Measurements from ENCODE around the gene ZBBX. TPM values are rescaled to one million over a fixed set of nuclear protein-coding genes. Genes with fewer than 3 reads are reported as not detected.
"Not testable (repeated sequence)": the region's sequence is repeated elsewhere in the genome, so short reads cannot be mapped to it uniquely, and the experiment has no call there.

Gene ZBBX, protein sequence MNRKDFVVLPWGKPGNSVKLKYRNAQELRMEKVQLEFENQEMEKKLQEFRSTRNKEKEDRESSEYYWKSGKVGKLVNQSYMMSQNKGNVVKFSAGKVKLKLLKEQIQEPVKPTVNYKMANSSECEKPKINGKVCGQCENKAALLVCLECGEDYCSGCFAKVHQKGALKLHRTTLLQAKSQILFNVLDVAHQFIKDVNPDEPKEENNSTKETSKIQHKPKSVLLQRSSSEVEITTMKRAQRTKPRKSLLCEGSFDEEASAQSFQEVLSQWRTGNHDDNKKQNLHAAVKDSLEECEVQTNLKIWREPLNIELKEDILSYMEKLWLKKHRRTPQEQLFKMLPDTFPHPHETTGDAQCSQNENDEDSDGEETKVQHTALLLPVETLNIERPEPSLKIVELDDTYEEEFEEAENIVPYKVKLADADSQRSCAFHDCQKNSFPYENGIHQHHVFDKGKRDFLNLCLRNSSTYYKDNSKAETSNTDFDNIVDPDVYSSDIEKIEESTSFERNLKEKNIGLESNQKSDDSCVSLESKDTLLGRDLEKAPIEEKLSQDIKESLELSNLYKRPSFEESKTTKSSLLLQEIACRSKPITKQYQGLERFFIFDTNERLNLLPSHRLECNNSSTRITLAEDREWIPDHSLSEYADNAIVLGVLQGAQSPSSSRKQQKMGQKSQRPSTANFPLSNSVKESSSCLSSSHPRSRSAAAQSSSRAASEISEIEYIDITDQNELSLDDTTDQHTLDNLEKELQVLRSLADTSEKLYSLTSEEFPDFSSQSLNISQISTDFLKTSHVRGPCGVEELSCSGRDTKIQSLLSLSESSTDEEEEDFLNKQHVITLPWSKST
- total RNA-seq: not detected
- polyA plus RNA-seq: not detected
- total RNA-seq: 0 to 0.14 (median 0) reads per million in 6 experiments

DNA sequence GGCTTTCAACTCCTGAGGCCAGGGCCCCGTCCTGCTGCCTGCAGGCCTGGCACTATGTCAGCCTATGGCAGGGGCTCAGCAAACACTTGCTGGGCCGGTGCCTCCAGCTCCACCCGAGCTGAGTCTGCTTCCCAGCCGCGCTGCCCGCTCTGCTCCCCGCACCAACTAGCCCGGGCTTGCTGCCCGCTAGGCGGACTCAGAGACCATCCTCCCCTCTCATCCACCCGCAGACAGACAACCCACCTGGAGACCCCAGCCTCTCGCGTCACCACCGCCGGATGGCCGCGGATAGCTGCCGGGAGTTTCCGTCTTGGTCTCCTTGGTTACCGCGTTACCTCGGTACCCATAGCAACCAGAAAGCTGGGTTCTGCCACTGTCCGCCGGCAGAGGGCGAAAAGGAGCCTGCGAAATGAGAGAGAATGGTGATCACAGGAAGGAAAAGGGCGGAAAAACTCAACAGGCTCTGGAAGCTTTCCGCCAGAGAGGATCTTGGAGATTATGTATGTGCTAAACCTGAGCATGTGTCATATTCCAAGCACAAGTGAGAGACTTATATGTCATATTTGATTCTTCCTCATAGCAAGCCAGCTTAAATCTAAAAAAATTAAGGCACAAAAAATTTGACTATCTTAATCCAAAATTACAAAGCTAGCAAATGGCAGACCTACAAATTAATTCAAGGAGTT lies at the start of gene ZBBX:
ZBBX (minus strand) TSS at position 294 of the 686 bp plus-strand sequence. CDS start 7,396 bp downstream, outside the sequence.
- peaks cover 4 to 10% (median 8%) of the 10 kb centered on the region in 4 donors for H3K4me1 Mint-ChIP-seq
- POLR2A ChIA-PET: no interaction called here
- no peaks in the 10 kb centered on the region for H3K9me3 Mint-ChIP-seq
- peaks cover 0 to 6% (median 2%) of the 10 kb centered on the region in 5 donors for H3K27me3 Mint-ChIP-seq
- H3K4me3 Mint-ChIP-seq: peak within 1 kb of the TSS; percentile 72 to 87 (median 82)
- DNase-seq (peak; percentile 74 to 91 (median 84)), ATAC-seq (peak; percentile 88 to 89)
- H3K27ac Mint-ChIP-seq: peak within 1 kb of the TSS in 9 of 10 donors; percentile 56 to 95 (median 74)
- H3K36me3 Mint-ChIP-seq: no peaks in the 10 kb centered on the region

DNA sequence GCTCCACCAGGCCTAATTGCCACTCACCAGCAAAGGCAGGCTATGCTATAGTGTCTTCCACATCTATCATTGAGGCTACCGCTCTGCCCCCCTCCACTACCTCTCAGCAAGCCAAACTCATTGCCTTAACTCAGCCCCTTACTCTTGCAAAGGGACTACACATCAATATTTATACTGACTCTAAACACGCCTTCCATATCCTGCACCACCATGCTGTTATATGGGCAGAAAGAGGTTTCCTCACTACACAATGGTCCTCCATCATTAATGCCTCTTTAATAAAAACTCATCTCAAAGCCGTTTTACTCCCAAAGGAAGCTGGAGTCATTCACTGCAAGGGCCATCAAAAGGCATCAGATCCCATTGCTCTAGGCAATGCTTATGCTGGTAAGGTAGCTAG lies 46.9 kb upstream of the ZBBX start:
- H3K9me3 Mint-ChIP-seq, H3K4me1 Mint-ChIP-seq, H3K36me3 Mint-ChIP-seq, H3K27ac Mint-ChIP-seq, DNase-seq, POLR2A ChIA-PET, H3K4me3 Mint-ChIP-seq, ATAC-seq: not testable (repeated sequence)
- H3K27me3 Mint-ChIP-seq: peaks cover 2 to 23% (median 9%) of the 10 kb centered on the region in 5 donors

DNA sequence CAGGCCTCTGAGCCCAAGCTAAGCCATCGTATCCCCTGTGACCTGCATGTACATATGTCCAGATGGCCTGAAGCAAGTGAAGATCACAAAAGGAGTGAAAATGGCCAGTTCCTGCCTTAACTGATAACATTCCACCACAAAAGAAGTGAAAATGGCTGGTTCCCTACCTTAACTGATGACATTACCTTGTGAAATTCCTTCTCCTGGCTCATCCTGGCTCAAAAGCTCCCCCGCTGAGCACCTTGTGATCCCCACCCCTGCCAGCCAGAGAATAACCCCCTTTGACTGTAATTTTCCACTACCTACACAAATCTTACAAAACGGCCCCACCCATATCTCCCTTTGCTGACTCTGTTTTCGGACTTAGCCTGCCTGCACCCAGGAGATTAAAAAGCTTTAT lies 42.3 kb upstream of the ZBBX start:
- H3K4me1 Mint-ChIP-seq, H3K9me3 Mint-ChIP-seq, ATAC-seq, H3K4me3 Mint-ChIP-seq, H3K36me3 Mint-ChIP-seq, POLR2A ChIA-PET, H3K27ac Mint-ChIP-seq, DNase-seq: not testable (repeated sequence)
- peaks cover 4 to 17% (median 10%) of the 10 kb centered on the region in 5 donors for H3K27me3 Mint-ChIP-seq

DNA sequence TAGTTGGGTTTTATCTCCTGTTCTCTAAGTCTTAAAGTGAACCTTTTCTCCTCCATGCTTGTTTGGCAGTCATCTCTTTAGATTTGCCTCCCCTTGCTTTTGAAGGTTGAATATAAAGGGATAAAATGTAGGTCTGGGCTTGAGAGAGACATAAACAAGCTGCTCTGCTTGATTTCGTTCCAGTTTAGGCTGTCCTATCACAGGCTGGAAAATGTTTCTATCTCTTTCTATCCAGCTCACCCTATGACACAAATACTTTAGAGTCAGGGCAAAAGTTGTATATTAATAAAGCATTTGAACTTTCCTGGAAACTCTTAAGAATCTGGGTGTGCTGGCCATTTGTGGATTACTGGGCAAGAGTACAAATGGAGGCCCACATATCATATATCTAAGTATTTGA lies 29.5 kb upstream of the ZBBX start:
- Mint-ChIP-seq H3K9me3 (no peaks in the 10 kb centered on the region), H3K27me3 (peaks cover 0 to 4% (median 0%) of the 10 kb centered on the region in 5 donors), H3K36me3 (no peaks in the 10 kb centered on the region), H3K4me1 (no peaks in the 10 kb centered on the region), H3K4me3 (no peak overlapping the region), H3K27ac (no peak overlapping the region)
- POLR2A ChIA-PET: no interaction called here
- no peak for ATAC-seq
- DNase-seq: no peak

DNA sequence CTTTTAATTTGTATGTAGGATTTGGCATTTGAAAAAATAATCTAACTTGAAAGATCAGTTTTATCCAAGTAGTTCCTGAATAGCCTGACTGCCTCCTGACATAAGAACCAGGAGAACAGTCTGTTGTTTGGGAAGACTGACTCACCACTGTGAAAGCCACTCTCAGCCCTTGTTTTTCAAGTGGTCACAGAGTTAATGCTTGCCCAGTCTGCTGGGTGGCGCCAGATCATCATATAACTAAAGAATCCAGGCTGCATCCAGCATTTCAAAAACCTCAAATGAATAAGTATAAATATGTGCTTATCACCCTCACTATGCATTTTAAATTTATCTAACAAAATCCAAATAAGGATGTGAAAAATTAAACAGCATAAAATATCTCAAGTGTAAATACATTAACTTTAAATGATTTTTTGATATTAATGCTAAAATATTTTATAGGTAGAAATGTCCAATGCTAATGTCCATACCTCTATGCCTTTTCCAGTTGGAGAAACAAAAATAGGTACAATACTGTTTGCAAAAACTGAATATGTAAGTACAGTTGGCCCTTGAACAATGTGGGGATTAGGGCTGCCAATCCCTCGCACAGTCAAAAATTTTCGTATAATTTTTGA lies 26.9 kb upstream of the ZBBX start:
- ATAC-seq (no peak), DNase-seq (no peak)
- no peak overlapping the region for H3K27ac Mint-ChIP-seq
- no peaks in the 10 kb centered on the region for H3K4me1 Mint-ChIP-seq
- H3K4me3 Mint-ChIP-seq: no peak overlapping the region
- H3K27me3 Mint-ChIP-seq: peaks cover 0 to 7% (median 0%) of the 10 kb centered on the region in 5 donors
- peaks cover 0 to 2% (median 0%) of the 10 kb centered on the region in 9 donors for H3K9me3 Mint-ChIP-seq
- no peaks in the 10 kb centered on the region for H3K36me3 Mint-ChIP-seq
- POLR2A ChIA-PET: no interaction called here

DNA sequence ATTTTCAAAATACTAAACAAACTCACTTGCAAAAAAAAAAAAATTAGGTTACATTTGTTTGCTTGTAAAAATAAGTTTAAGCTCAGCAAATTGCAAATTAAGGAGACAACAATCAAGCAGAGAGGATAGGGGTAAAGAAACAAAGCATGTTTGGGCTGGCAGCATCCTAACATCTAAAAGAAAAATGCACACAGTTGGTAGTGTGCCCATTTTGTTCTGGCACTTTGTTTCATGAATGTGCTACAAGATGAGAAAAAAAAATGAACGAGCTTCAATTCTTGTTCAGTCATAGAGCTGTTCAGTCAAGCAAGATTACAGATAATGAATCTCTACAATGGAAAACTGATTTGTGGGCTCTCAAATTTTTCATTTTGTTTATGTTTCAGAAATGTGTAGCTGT lies 17.7 kb upstream of the ZBBX start:
- no peak for ATAC-seq
- no peaks in the 10 kb centered on the region for H3K4me1 Mint-ChIP-seq
- H3K27ac Mint-ChIP-seq: no peak overlapping the region
- H3K9me3 Mint-ChIP-seq: no peaks in the 10 kb centered on the region
- H3K27me3 Mint-ChIP-seq: peaks cover 10 to 22% (median 16%) of the 10 kb centered on the region in 5 donors
- POLR2A ChIA-PET: no interaction called here
- no peaks in the 10 kb centered on the region for H3K36me3 Mint-ChIP-seq
- DNase-seq: no peak
- H3K4me3 Mint-ChIP-seq: no peak overlapping the region

DNA sequence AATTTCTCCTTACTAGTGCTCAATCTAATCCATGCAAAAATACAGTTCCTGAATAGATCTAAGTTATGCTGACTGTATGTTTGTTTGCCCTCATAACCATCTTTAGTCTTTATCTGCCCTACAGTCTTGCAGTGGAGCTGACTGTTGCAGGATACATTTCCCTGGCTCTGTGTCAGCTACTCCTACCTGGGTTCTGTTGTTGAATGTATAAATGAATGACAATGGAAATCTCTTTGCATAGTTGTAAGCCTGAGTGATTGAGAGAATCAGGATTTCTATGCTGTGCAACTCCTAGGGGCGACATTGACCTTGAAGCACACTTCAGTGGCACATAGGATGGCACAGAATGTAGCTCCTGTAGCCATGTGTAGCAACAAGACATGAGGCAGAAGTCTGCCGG lies 16.0 kb upstream of the ZBBX start:
- Mint-ChIP-seq H3K36me3 (no peaks in the 10 kb centered on the region), H3K4me3 (no peak overlapping the region), H3K4me1 (no peaks in the 10 kb centered on the region), H3K27me3 (peaks cover 8 to 19% (median 13%) of the 10 kb centered on the region in 5 donors), H3K9me3 (no peaks in the 10 kb centered on the region), H3K27ac (no peak overlapping the region)
- no peak for ATAC-seq
- POLR2A ChIA-PET: no interaction called here
- DNase-seq: no peak

DNA sequence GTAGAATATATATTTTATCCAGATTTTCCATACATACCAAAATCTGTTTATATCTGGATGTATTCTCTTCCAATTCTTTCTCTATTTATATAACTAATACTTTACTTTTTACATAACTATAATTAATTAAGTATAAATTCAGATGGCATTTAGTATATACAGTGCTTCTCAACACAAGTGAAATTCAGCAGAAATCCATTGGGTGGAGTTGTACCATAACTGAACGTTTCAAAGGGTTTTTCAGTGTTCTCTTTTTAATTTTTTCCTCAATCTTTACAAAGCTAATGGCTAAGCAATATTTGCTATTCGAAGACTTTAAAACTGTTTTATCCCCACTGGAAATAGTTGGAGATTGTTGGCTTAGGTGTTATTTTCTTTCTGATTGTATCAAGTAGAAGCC lies 13.9 kb upstream of the ZBBX start:
- H3K36me3 Mint-ChIP-seq: no peaks in the 10 kb centered on the region
- H3K27ac Mint-ChIP-seq: no peak overlapping the region
- no peaks in the 10 kb centered on the region for H3K9me3 Mint-ChIP-seq
- peaks cover 0 to 14% (median 7%) of the 10 kb centered on the region in 5 donors for H3K27me3 Mint-ChIP-seq
- DNase-seq (no peak), ATAC-seq (no peak)
- H3K4me1 Mint-ChIP-seq: no peaks in the 10 kb centered on the region
- POLR2A ChIA-PET: no interaction called here
- no peak overlapping the region for H3K4me3 Mint-ChIP-seq

DNA sequence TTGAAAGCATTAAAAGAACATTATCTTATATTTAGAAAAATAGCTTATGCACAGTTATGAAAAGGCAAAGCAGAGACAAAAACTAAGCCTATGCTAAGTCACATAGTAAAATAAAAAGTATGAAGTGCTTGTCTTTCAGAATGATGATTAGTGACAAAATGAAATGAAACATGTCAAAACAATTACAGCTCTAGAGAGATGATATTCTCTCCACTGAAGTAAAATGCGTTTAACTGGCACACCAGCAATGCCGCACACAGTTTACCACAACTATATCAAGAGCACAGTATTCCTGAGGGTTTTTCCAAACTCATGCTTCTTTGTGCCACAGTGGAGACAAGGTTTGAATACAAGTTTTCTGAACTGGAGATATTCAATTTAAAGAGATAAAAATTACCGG lies 2.1 kb upstream of the ZBBX start:
- H3K4me3 Mint-ChIP-seq: no peak overlapping the region
- DNase-seq (no peak), ATAC-seq (no peak)
- POLR2A ChIA-PET: no interaction called here
- H3K9me3 Mint-ChIP-seq: no peaks in the 10 kb centered on the region
- H3K36me3 Mint-ChIP-seq: no peaks in the 10 kb centered on the region
- H3K4me1 Mint-ChIP-seq: peaks cover 4 to 10% (median 8%) of the 10 kb centered on the region in 4 donors
- H3K27me3 Mint-ChIP-seq: peaks cover 2 to 10% (median 8%) of the 10 kb centered on the region in 5 donors
- H3K27ac Mint-ChIP-seq: no peak overlapping the region

DNA sequence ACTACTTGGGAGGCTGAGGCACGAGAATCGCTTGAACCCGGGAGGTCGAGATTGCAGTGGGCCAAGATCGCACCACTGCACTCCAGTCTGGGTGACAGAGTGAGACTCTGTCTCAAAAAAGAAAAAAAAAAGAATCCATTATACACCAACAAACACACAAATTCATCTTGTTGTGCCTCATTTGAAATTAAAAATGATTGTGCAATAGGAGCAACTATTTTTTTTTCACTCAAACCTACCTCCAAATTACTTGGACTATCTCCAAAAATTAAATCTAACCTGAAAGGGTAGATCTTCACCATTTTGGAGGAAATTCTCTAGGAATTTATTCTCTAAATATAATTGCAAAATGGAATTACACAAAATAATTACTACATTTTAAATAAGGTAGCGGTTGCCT lies 4.6 kb downstream of the ZBBX start:
- POLR2A ChIA-PET: no interaction called here
- no peak for DNase-seq
- Mint-ChIP-seq H3K9me3 (no peaks in the 10 kb centered on the region), H3K27me3 (peaks cover 0 to 10% (median 4%) of the 10 kb centered on the region in 5 donors), H3K4me3 (no peak overlapping the region), H3K27ac (no peak overlapping the region), H3K4me1 (peaks cover 4 to 9% (median 7%) of the 10 kb centered on the region in 4 donors), H3K36me3 (no peaks in the 10 kb centered on the region)
- no peak for ATAC-seq

DNA sequence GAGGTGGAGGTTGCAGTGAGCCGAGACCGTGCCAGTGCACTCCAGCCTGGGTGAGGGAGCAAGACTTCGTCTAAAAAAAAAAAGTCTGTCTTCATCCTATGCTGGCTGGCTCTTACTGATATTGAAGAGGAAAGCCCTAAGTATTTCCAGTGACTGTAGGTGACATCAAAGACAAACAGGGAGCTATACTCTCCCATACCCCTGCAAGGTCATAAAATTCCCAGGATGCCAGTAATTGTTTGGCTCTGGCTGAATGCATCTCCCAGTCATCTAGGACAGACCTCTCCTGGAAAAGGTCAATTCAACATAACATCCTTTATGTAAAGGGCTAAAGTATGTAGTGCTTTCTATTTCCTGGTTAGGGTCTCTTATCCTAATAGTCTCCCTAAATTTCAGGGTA lies 8.0 kb downstream of the ZBBX start:
- no peaks in the 10 kb centered on the region for H3K9me3 Mint-ChIP-seq
- H3K36me3 Mint-ChIP-seq: no peaks in the 10 kb centered on the region
- no peak for ATAC-seq
- H3K4me3 Mint-ChIP-seq: no peak overlapping the region
- H3K4me1 Mint-ChIP-seq: no peaks in the 10 kb centered on the region
- H3K27ac Mint-ChIP-seq: no peak overlapping the region
- DNase-seq: no peak
- peaks cover 0 to 17% (median 7%) of the 10 kb centered on the region in 5 donors for H3K27me3 Mint-ChIP-seq
- POLR2A ChIA-PET: no interaction called here

DNA sequence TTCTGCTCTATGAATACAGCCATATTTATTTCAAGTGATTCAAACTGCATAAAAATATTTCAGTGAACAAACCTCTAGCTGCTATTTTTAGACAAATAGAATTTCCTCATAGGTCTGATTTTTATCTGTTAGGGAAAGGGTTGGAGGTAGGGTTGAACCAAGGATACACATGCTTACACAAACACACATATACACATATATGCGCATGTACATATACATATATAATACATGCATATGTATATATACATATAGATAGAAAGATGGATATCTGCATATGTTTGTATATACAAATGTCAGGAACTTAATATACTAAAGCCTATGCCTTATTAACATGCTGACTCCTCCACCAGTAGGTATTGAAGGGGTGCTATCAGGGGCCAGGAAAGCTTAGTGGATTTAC lies 18.1 kb downstream of the ZBBX start:
- Mint-ChIP-seq H3K36me3 (peaks cover 0 to 4% (median 0%) of the 10 kb centered on the region in 3 donors), H3K9me3 (peaks cover 0 to 6% (median 3%) of the 10 kb centered on the region in 9 donors), H3K27me3 (peaks cover 0 to 17% (median 0%) of the 10 kb centered on the region in 5 donors), H3K4me1 (no peaks in the 10 kb centered on the region), H3K27ac (no peak overlapping the region), H3K4me3 (no peak overlapping the region)
- POLR2A ChIA-PET: no interaction called here
- ATAC-seq: no peak
- DNase-seq: no peak

Data from naive thymus-derived CD8-positive, alpha-beta T cell (primary cell).